ENCODE data around the gene ABCA4. TPM values are rescaled to one million over a fixed set of nuclear protein-coding genes. Genes with fewer than 3 reads are reported as not detected.

Gene ABCA4
- total and polyA plus RNA-seq, 7 donors = 0.03 to 0.32 (median 0.09) TPM; not detected in 2

DNA sequence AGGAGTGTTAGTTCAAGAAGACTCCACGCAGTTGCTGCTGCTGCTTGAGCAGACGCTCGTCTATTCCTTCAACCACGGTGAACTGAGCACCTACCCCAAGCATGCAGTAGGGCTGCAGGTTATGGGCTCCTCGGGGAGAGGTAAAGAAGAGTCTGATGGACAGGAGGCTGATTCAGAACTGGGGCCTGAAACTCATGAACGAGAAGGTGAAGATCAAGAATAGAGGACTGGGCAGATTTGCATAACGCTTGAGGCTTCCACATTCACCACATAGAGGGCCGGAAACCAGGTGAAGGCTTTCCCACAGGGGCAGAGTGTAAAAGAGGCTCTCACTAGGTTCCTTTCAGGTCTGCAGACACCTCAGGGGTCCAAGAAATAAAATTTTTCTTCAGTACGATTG is 9.1 kb downstream of the ABCA4 start:
- DNase-seq (no peak), ATAC-seq (no peak)
- H3K4me1 ChIP-seq = no peaks in the 10 kb centered on the region
- 84 to 93% (median 85%) methylated on average over 9 of the region's 9 CpGs for WGBS, 3 donors
- no peaks in the 10 kb centered on the region for H3K9me3 ChIP-seq
- H3K4me3 ChIP-seq = no peak overlapping the region
- no peak overlapping the region for H3K27ac ChIP-seq
- intact Hi-C loops (cut with DNase I) = no loop called here
- H3K27me3 ChIP-seq (ENCODE audit: insufficient read depth in 3 of 3, low read length in 2 of 3) = peaks cover 0 to 3% (median 0%) of the 10 kb centered on the region in 3 donors
- H3K36me3 ChIP-seq (ENCODE audit: insufficient read depth in 1 of 2, low read depth in 1 of 2) = no peaks in the 10 kb centered on the region
- TF ChIP-seq CTCF (IDR thresholded peaks at IDR 0.05) = no peak

DNA sequence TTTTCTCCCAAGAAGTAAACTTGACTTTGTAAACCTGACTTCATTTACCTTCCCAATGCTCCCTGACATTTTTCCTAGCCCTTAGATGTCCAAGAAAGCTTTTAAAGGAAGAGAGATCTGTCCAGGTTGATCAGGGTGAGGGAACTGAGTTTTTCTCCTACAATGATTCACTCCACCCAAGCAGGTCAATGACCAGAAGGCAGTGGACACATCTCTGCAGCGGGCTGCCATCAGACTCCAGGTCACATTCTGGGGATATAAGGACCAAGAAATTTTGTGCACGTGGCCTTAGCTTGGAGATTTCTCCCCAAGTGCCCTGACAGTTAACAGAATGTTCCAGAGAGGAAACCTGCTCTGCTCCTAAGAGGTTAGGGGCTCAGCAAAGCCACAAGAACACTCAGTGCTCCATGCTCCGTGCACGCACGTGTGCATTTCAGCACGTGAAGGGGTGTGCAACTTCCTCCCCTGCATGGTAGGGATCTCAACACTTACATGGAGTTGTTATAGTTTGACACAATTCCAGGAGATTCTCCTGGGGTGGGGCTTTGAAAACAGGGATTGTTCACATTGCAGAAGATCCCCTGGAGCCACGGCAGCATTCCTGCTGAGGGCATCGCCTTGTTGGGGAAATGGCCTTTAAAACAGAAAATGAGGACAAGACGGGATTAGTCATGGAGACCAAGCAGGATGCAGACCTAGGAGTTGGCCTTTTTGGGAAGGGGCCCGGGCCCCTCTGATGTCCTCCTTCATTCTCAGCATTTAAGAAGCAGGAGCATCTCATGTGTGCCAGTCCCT is 9.8 kb downstream of the ABCA4 start:
- H3K9me3 ChIP-seq = no peaks in the 10 kb centered on the region
- DNase-seq = no peak
- ATAC-seq = no peak
- H3K27me3 ChIP-seq (ENCODE audit: insufficient read depth in 3 of 3, low read length in 2 of 3) = peaks cover 0 to 3% (median 0%) of the 10 kb centered on the region in 3 donors
- no peak overlapping the region for H3K27ac ChIP-seq
- H3K4me1 ChIP-seq = no peaks in the 10 kb centered on the region
- 78 to 87% (median 84%) methylated on average over 10 of the region's 10 CpGs for WGBS, 3 donors
- H3K4me3 ChIP-seq = no peak overlapping the region
- intact Hi-C loops (cut with DNase I) = no loop called here
- no peak for TF ChIP-seq CTCF (IDR thresholded peaks at IDR 0.05)
- no peaks in the 10 kb centered on the region for H3K36me3 ChIP-seq (ENCODE audit: insufficient read depth in 1 of 2, low read depth in 1 of 2)

GRCh38 chr1:94110021-94110761 is 10.8 kb downstream of the ABCA4 start:
- no peaks in the 10 kb centered on the region for H3K9me3 ChIP-seq
- no peaks in the 10 kb centered on the region for H3K36me3 ChIP-seq (ENCODE audit: insufficient read depth in 1 of 2, low read depth in 1 of 2)
- H3K4me3 ChIP-seq = no peak overlapping the region
- ATAC-seq (no peak), DNase-seq (no peak)
- no peak for TF ChIP-seq CTCF (IDR thresholded peaks at IDR 0.05)
- peaks cover 0 to 3% (median 0%) of the 10 kb centered on the region in 3 donors for H3K27me3 ChIP-seq (ENCODE audit: insufficient read depth in 3 of 3, low read length in 2 of 3)
- H3K27ac ChIP-seq = no peak overlapping the region
- H3K4me1 ChIP-seq = no peaks in the 10 kb centered on the region
- intact Hi-C loops (cut with DNase I) = no loop called here
- WGBS, 3 donors = 76 to 84% (median 83%) methylated on average over 4 of the region's 4 CpGs

DNA sequence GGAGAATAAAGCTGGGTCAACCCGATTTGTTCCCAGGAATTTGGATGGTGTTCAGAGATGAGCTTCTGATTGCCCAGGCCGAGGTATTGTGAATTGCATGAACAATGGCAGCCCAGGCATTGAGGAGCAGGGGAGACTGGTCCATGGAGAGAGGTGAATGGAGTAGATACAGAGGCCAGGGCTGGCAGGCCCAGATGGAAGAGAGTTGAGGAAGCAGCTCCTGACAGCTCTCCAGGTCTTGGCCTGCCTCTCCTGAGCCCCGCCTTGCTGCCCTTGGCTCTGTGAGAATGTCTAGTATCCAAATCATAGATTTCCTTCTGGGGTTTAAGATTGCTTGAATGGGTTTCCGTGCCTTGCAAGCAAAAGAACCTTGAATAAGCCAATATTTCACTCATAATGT is 11.5 kb downstream of the ABCA4 start:
- intact Hi-C loops (cut with DNase I) = no loop called here
- H3K4me3 ChIP-seq = no peak overlapping the region
- ATAC-seq (no peak), DNase-seq (no peak)
- H3K36me3 ChIP-seq (ENCODE audit: insufficient read depth in 1 of 2, low read depth in 1 of 2) = no peaks in the 10 kb centered on the region
- H3K4me1 ChIP-seq = no peaks in the 10 kb centered on the region
- H3K27ac ChIP-seq = no peak overlapping the region
- peaks cover 0 to 3% (median 0%) of the 10 kb centered on the region in 3 donors for H3K27me3 ChIP-seq (ENCODE audit: insufficient read depth in 3 of 3, low read length in 2 of 3)
- WGBS, 3 donors = 58 to 65% (median 60%) methylated on average over 4 of the region's 4 CpGs
- H3K9me3 ChIP-seq = no peaks in the 10 kb centered on the region
- no peak for TF ChIP-seq CTCF (IDR thresholded peaks at IDR 0.05)
